Fibroblast of skin of abdomen (primary cell): ENCODE data around the gene PTGES.
A peak's percentile ranks its signal among the peaks of the same experiment; 100 is the strongest.

Experiments used
- DNase-seq: peaks from one replicate; pipeline ENCODE4 v3.0.0-alpha.2; 2013

Gene PTGES

DNA sequence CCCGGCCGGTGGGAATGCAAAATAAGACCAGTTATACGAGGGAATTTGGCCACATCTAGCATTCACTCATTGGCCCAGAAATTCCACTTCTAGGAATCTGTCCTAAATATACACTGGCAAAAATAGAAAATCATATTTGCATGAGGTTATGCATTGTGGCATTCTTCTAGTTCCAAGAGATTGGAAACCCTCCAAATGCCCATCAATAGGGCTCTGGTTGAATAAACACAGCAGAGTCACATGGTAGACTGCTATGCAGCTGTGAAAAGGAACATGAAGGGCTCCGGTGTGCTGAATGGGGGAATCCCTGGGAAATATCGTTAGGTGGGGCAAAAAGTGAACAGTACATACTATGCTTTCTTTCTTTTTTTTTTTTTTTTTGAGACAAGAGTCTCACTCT is 36.8 kb downstream of the PTGES start:
- DNase-seq, result peak; percentile 42

DNA sequence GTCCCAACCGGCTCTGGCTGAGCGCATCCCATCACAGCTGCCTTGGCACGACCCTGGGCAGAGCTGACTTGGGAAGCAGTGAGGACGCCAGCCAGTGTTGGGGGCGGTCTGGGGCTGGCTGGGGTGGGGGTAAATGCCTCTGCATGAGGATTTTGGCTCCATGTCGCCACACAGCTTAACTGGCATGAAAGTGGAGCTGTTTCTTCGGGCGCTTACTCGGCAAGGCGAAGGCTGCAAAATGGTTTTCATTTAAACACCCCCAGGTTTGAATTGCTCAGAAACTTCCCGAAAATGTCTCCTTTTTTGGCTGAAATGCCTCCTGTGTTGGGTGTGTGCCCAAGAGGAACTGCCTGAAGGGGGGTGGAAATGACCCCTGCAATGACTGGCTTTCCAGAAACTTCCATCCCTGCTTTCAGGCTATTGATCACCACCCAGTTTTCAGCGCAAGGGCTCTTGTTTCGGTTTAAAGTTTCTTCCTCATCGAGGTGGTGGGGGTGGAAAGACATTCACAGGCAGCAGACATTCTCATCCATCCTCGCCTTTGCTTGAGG is 38.3 kb downstream of the PTGES start:
- peak; percentile 46 for DNase-seq

DNA sequence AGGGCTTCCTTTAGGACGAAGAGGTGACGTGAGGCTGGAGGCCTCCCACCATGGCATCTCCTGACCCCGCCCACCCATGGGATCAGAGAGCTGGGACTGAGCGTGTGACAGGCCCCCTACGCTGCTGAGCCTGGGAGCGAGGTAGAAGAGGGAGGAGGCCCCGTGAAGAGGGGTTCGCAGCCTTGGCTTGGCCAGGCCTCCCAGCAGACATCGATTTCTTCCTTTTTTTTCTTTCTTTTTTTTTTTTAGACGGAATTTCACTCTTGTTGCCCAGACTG is 39.5 kb downstream of the PTGES start:
- no peak for DNase-seq

DNA sequence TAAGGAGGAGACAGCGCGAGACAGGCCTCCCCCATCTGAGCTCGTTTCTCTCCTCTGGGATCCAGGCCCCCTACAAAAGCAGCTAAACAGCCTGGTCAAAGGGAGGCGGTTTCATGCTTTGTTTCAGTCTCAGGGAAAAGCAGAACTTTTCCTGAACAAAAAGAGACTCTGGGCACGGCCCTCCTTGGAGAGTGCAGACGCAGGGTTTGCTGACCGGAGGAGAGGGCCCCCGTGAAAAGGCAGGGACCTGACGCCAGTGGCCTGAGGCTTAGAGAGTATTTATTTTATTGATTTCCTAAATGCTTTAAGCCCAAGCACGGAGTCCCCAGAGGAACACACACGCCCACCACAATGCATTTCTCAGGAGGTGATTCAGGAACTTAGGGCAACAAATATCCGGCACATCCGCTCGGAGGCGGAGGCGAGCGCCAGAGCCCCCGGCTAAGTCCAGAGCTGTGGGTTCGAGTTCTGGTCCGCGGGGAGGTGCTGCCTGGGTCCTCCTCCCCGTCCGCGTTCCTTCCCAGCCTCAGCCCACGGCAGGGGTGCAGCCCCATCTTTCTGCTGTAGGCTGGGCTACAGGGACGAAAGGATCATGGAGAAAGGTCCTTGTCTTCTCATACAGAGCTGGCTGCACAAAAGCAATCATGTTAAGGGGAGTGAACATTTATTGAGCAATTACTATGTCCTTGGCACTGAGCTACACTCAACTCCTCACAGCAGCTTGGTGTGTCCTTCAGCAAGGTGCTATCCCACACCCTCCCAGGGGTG is 40.0 kb downstream of the PTGES start:
- DNase-seq, result peak; percentile 85

DNA sequence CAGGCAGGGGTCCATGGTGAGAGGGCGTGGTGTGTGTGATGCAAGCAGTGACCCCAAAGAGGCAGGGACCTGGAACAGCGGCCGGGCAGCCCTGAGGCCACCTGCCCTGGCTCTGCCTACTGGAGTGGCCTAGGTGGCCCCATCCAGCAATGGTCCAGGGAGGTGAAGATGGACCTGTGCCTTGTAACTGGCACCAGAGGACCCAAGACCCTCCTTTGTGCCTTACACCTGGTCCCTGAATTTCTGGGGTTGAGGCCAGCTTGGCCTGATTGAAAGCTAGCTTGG is 42.7 kb downstream of the PTGES start:
- no peak for DNase-seq

DNA sequence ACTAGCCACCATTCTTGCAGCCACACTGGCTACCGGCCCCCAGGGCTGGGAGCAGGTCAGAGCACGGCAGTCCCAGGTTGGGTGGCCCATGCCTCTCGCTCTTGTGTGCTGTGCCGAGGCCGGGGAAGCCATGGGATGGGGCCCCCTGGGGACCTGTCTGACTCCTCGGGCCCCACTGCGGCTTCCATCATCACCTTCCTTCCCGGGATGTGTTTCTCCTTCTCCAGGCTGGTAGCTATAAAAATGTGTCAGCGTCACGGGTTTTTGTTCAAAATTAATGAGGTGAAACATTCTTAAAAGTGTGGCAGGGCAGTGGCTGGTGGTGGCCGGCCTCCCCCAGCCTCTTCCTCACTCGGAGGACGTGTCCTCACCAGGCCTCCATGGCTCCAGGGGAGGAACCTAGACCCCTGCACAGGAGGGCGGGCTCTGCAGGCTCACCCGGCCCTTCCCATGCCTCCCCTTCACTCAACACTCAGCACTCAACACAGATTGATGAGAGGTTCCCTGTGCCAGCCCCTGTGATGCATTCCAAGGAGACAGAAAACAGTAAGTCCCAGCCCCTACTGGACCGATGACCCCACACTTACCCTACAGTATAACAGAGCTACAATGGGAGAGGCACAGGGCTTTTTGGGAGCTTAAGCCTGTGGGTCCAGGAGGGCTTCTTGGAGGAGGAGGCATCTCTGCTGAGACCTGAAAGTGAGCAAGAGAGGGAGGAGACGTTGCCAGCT is 43.2 kb downstream of the PTGES start:
- DNase-seq, result peak; percentile 33

DNA sequence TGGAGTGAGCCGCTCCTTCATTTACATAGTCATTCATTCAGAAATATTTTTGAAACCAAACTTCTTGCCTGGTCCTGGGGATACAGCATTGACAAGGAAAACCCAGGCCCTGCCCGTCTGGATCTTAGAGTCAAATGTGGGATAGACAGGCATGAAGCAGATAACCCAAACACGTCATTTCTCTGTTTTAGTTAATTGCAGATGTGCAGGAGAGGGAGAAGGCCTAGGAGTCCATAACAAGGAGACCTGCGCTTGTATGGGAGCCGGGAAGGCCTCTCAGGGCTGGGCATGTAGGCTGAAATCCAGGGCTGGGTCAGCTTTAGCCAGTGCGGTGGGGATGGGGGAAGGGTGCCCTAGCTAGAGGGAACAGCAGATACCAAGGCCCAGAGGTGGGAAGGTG is 44.0 kb downstream of the PTGES start:
- peak; percentile 77 for DNase-seq

DNA sequence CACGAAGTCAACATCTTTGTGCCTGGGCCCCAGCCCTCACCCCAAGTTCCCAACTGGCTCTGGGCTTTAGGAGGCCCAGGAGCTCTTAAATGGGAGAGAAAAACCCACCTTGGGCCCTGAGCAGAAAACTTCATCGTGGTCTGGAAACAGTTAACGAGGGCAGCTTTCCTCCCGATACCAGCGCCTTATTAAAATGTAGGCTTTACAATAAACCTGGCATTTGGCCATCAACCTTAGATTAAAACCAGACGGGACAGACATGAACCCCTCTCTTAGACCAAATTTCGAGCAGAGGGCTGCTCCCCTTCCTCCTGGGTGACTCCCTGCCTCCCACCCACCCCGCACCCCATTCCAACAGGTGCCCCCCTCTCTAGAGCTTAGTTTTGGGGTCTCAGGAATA is 48.0 kb downstream of the PTGES start:
- DNase-seq, result peak; percentile 35

DNA sequence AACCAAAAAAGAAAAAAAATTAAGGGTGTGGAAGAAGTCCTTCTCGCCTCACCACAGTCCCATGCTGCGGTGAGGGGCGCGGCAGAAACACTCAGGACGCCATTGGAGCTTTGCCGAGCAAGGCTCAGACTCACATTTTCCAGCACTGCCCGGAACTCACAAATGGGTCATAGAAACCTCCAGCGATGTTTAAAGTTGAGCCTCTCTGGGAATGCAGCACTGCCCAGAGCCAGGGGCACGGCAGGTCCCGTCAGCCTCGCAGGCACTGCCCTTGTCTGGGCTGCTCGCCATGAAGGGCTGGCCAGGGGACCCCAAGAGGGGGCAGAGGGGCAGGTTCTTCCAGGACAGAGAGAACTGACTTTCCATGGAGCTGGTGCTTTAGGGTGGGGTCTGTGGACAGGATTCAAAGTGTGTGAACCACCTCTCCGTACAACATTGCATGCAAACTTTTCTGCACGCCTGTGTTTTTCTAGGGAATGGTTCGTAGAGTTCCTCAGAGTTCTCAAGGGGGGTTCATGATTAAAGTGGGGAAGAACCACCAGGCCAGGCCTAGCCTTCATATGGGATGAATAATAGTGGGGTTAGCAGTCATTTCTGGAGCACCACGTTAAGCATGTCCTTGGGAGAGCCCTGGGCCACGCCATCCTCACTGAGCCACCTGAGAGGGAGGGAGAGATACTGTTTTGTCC is 49.0 kb downstream of the PTGES start:
- peak; percentile 43 for DNase-seq

DNA sequence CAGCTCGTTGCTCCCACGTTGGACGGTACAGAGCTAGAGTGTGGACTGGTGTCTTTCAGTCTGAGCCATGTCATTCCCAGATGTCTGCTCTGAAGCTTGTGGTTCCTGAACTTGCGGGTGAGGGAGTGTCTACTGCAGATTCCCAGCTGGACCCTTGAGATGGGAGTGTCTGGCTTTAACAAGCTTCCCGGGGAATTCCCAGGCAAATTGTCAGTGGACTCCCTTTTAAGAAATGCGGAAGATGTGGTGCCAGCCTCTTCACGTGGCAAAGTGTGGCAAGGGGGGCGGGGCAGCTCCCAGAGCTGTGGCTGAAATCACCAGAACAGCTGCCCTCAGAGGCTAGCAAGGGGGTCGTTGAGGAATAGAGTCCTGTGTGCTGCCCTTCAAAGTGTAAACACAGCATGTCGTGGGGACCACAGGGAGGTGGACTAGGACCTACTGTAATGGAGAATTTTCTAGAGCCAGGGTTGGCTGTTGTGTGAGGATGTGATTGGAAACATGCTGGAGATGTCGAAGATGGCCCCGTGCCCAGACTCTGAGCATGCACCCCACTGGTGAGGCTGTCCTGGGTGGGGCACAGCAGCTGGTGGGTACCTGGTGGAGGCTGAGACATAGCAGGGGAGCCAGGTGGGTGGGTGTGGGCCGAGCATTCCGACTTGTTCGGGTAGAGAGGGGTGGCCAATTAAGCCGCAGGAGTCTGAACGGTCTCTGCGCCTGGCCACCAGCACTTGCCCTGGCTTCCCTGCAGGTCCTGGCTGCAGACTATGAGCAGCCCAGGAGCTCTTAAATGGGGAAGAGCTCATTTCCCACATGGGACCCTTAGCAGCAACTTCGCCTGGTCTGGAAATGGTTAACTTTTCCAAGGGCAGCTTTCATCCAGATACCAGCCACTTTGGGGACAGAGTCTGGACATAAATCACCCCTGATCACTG is 50.0 kb downstream of the PTGES start:
- DNase-seq, result peak; percentile 90

DNA sequence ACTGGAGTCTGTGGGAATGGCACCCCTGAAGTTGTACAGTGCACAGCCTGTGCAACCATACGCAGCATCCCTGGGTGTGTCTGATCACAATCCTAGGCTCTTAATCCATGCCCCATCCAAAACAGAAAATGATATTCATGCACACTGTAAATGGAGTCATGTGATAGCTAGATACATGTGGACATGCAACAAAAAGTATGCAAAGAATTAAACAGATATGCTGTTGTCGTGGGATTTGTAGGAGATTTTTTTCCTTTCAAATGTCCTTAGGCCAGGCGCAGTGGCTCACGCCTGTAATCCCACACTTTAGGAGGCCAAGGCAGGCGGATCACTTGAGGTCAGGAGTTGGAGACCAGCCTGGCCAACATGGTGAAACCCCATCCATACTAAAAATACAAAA is 51.3 kb downstream of the PTGES start:
- DNase-seq, result no peak

DNA sequence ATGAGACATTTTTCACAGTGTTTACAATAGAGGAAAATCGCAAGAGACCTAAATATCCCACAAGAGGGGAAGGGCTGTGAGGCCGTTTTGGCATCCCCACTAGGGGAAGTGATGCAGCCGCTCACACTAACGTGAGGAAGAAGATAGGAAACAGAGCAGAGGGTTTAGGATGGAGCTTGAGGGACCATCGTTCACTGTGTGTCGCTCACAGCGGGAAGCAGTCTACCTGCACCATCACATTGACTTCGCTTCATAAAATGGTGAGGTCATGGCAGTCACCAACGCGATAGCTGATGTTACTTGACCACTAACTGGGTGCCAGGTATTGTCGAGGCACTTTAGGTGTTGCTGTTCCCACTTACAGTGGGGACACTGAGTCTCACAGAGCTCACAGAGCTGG is 51.8 kb downstream of the PTGES start:
- no peak for DNase-seq

DNA sequence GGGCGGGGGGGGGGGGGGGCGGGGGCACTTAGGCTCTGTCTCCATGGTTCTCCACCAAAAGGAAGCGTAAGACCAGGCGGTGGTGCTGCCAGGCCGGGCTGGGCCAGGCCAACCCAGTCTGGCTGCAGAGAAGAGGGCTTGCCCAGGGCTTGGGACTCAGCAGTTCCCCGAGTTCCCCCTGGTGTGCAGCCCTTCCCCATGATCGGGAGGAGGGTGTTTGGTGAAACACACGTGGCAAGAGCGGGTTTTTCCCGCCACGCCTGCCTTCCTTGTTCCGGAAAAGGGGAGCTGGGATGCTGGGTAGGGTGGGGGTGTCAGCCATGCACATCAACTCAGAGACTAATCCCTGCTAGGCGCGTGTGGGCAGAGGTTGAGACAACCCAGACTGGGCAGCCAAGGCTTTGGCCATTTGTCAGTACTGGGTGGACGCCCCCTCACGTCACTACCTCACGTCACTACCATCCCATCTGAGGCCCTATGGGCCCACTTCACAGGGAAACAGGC is 54.5 kb downstream of the PTGES start:
- peak; percentile 67 for DNase-seq

DNA sequence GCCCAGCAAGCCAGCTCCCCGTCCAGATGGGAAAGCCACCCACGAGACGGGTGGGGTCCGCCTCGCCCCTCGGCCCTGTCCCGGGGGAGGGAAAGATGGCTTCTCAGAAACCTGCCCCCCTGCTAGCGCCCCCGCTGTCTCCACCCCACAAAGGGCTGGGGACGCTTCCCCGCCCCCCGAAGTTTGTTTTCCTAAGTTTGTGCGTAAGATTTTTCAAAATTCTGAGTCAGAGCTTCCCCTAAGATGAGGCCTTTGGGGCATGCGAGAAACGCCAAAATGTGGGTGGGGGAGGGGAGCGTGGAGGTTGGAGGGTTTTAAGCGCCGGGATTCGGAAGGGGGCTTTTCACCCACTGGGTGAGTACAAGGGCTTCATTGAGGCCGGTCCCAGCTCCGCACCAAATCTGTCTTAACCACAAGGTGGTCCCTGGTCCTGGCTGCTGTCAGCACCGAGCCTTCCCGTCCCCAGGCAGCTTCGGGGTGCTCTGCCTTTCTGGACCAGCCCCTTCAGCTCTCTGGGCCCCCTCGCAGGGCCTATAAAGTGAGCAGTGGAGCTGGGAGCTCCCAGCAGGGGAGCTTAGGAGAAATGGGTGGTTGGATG is 55.1 kb downstream of the PTGES start:
- peak; percentile 92 for DNase-seq

DNA sequence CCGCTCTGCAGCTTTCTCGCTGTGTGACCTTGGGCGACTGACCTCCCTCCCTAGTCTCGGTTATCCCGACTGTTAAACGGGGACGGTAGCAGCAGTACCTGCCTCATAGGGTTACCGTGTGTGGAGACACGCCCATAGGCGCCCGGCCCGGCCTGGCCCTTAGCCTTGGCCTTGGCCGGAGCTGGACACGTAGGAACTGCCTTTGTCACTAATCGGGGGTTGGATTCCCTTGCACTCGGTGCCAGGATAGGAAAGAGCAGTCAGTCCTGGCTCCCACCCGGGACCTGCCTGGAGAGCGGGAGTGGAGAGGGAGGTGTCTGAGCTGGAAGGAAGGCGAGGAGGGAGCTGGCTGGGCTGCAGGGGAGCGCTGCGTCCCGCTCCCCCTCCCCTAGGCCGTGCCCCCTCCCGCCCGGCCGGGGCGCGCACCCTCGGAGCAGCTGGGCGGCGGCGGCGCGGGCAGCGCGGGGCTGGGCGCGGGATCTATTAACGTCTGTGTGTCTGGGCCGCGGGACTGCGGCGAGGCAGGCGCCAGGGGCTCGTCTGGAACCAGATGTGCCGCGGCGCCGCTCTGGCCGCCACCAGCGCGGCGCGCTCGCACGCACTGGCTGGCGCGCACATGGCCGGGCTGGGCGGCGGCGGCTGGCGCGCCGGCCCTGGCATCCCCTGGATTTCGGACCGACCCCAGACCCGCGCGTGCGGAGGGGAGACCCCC is 55.7 kb downstream of the PTGES start:
- DNase-seq, result peak; percentile 81

DNA sequence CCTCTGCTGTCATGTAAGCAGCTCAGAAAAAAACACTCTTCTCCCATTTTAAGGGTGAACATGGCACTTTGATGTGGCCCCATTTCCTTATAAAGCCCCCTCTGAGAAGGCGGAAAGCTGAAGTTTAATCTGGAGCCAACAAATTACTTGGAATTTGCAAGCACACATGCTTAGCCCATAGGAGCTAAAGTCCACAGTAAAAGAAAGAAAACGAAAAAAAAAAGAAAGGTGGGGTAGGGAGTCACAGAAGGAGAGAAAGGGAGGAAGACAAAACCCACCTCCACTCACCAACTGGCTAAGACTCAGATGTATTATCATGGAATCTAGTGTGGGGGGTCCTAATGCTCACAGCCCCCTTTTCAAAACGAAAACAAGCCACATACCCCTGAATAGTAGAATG is 57.0 kb downstream of the PTGES start:
- DNase-seq, result no peak

DNA sequence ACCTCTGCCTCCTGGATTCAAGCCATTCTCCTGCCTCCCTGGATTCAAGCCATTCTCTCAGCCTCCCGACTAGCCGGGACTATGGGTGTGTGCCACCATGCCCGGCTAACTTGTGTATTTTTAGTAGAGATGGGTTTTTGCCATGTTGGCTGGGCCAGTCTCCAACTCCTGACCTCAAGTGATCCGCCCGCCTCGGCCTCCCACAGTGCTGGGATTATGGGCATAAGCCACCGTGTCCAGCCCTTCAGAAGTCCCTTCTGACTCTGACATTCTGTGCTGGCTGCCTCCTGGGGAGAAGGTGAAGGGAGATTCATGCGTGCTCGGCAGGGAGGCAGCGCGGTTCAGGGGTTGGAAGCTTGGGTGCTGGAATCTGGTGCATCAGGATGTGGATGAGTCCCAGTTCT is 58.6 kb downstream of the PTGES start:
- DNase-seq, result no peak

DNA sequence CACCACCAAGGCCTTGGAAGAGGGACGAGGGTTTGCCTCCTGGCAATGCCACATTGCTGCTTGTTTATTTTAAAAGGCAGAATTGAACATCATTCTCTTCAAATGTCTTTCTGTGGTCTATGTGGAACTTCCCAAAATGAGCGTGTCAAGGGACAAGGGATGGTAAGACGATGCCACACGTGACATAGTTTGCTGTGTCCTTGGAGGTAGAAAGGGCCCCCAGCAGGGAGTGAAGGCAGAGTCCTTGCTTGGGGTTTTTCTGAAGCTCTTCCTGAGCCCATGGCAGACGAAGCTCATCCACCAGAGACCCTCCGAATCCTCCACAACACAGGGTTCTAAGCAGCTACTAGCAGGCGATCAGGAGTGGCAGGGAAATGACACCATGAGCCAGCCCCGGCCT is 59.1 kb downstream of the PTGES start:
- DNase-seq, result no peak

DNA sequence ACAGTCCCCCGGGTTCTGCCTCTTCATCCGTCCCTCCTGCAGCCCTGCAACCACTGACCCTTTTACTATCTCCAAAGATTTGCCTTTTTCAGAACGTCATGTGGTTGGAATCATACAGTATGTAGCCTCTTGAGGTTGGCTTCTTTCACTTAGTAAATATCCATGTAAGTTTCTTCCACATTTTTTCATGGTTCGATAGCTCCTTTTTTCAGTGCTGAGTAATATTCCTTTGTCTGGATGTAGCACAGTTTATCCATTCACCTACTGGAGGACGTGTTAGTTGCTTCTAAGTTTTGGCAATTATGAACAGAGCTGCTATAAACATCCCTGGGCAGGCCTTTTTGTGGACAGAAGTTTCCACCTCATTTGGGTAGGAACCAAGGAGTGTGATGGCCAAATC is 60.3 kb downstream of the PTGES start:
- no peak for DNase-seq
